ENCODE measurements around the gene MTA3. TPM values are rescaled to one million over a fixed set of nuclear protein-coding genes. Genes with fewer than 3 reads are reported as not detected.

The MTA3 gene
- total RNA-seq, 6 donors from 2014 or later = 18.2 to 59.7 (median 27.0) TPM

DNA sequence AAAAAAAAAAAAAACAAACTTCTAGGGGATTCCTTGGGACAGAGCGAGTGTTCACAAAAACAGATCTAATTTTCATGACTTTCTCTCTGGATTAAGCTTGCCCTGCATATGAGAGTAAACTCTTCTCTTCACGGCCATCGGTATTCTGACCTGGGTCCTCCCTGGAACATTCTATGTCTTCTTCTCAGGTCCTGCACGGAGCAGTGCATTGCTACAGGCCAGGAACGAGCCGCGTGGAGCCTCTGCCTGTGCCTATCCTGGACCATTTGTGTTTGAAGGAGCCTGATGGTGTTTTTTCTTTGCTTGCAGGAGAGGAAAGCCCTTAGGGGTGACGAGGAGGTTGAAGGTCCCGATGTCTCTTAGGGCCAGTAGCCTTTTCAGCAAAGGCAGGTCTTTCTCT, 197.3 kb downstream of the MTA3 start:
- Histone ChIP-seq H3K36me3 (peaks cover 0 to 4% (median 0%) of the 10 kb centered on the region in 4 donors), H3K27me3 (no peaks in the 10 kb centered on the region), H3K9me3 (no peaks in the 10 kb centered on the region), H3K4me1 (peaks cover 0 to under 1% (median 0%) of the 10 kb centered on the region in 4 donors), H3K4me3 (no peak overlapping the region), H3K27ac (no peak overlapping the region)
- ATAC-seq (ENCODE audit: low FRiP score in 2 of 2) (no peak), DNase-seq (no peak)
- TF ChIP-seq EP300 (IDR thresholded peaks at IDR 0.05) = no peak
- TF ChIP-seq, protein P1, sequence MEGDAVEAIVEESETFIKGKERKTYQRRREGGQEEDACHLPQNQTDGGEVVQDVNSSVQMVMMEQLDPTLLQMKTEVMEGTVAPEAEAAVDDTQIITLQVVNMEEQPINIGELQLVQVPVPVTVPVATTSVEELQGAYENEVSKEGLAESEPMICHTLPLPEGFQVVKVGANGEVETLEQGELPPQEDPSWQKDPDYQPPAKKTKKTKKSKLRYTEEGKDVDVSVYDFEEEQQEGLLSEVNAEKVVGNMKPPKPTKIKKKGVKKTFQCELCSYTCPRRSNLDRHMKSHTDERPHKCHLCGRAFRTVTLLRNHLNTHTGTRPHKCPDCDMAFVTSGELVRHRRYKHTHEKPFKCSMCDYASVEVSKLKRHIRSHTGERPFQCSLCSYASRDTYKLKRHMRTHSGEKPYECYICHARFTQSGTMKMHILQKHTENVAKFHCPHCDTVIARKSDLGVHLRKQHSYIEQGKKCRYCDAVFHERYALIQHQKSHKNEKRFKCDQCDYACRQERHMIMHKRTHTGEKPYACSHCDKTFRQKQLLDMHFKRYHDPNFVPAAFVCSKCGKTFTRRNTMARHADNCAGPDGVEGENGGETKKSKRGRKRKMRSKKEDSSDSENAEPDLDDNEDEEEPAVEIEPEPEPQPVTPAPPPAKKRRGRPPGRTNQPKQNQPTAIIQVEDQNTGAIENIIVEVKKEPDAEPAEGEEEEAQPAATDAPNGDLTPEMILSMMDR (IDR thresholded peaks at IDR 0.05) = no peak
- TF ChIP-seq POLR2A (IDR thresholded peaks at IDR 0.05) = no peak
- WGBS, 2 donors = 95 to 96% methylated on average over 9 of the region's 9 CpGs

DNA sequence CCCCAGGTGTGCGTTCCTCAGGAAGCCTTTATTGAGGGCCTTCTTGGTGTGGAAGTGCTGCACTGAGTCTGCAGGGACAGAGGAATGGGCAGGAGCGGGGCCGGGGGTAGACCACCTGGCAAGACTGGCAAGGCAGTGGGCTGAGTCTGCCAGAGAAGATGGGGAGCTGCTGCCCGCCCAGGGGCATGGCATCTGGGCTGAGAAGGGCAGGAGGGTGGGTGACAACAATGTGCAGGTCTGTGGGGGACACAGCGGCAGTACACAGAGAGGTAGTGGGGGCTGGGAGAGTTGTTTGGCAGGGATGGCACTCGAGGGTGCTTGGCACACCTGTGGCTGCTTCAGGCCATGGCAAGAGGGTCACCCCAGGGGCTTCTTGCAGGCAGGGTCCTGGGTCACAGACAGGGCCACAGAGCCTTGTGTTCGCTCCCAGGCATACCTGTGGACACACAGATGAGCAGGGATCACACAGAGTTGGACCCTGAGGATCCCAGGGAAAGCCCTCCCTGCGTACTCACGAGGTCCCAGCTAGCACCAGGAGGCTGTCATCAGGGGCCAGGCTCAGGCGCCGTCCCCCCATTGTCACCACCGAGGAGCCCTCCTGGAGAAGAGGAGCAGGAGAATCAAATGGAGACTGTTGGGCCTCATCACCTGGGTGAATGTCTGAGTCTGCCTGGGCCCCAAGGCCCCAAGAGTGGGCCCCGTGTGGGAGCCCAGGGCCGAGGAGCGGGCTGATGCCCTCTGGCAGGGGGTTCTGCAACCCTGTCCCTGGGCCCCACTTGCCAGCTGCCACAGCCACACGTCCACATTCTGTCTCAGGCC, 198.9 kb downstream of the MTA3 start:
- Histone ChIP-seq H3K27me3 (no peaks in the 10 kb centered on the region), H3K4me3 (no peak overlapping the region), H3K4me1 (peaks cover 0 to 4% (median 0%) of the 10 kb centered on the region in 4 donors), H3K9me3 (no peaks in the 10 kb centered on the region), H3K27ac (no peak overlapping the region), H3K36me3 (peaks cover 0 to 4% (median 0%) of the 10 kb centered on the region in 4 donors)
- ATAC-seq (ENCODE audit: low FRiP score in 2 of 2) (no peak), DNase-seq (no peak)
- 87 to 91% methylated on average over 7 to 14 of the region's 16 CpGs for WGBS, 2 donors
- no peak for TF ChIP-seq EP300 (IDR thresholded peaks at IDR 0.05)
- no peak for TF ChIP-seq POLR2AphosphoS5 (IDR thresholded peaks at IDR 0.05)
- TF ChIP-seq, protein P1 (IDR thresholded peaks at IDR 0.05) = no peak
- TF ChIP-seq POLR2A (IDR thresholded peaks at IDR 0.05) = no peak

DNA sequence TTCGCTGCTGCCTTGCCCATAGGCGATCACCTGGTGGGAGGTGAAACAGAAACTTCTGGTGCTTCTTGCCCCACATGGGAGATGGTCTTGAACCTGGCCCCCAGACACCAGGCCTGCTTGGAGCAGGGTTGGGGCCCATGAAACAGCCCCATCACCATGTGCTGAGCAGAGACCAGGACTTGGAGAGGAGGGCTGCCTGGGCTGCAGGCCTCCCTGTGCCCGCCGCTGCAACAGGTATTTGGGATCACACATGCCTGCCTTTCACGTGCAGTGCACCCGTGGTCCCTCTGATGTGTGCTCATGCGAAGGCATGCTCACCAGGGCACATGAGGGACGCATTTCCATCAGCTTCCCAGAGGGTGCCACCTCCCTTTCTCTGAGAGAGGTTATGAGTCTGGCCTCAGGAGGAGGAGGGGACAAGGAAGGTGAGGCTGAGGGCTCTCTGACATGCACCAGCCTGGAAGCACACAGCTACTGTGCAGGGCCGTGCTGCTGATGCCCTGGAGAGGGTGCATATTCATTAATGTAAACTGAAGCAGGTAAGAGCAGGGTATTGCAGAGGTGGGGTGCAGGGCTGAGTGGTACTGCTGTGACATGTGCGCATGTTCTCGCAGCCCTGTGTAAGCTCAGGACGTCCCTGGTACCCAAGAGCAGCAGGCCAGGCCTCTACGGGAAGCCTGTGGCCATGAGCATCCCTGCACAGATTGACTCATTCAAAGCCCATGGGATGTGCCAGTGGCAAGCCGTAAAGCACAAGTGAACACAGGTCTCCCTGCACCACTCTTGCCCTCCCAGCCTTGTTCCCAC, 199.7 kb downstream of the MTA3 start:
- DNase-seq (no peak), ATAC-seq (ENCODE audit: low FRiP score in 2 of 2) (no peak)
- no peaks in the 10 kb centered on the region for H3K9me3 ChIP-seq
- TF ChIP-seq POLR2AphosphoS5 (IDR thresholded peaks at IDR 0.05) (no peak), EP300 (IDR thresholded peaks at IDR 0.05) (no peak), POLR2A (IDR thresholded peaks at IDR 0.05) (no peak)
- TF ChIP-seq, protein P1 (IDR thresholded peaks at IDR 0.05) = no peak
- H3K4me3 ChIP-seq = no peak overlapping the region
- no peak overlapping the region for H3K27ac ChIP-seq
- peaks cover 0 to 4% (median 0%) of the 10 kb centered on the region in 4 donors for H3K4me1 ChIP-seq
- H3K36me3 ChIP-seq = peaks cover 0 to under 1% (median 0%) of the 10 kb centered on the region in 4 donors
- no peaks in the 10 kb centered on the region for H3K27me3 ChIP-seq
- WGBS, 2 donors = 83 to 93% methylated on average over 10 to 14 of the region's 14 CpGs

DNA sequence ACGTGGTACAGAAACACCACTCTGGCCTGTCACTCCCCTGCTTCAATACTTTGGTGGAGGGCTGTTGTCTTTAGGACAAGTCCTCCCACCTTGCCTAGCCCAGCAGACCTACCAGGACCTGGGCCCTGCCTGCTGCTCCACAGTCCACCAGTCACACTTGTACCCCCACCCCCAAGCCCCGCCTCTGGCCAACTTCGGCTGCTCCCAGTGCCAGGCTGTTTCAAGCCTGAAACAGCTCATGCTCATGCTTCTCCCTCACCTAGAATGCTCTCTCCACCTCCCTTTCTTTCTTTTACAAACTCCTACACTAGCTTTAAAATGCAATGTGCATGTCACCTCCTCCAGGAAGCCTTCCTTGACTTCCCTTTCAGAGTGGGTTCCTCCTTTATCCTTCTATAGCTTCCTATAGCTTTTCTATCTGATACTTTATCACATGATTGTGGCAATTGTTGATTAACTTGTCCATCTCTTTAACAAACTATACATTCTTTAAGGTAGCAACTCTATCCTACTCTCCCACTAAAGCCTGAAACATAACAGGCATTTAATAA, 200.3 kb downstream of the MTA3 start:
- 65 to 89% methylated on average over 3 of the region's 3 CpGs for WGBS, 2 donors

More for the DNA sequence above, 200.3 kb downstream of the MTA3 start:
- no peaks in the 10 kb centered on the region for H3K36me3 ChIP-seq
- no peaks in the 10 kb centered on the region for H3K27me3 ChIP-seq
- no peak overlapping the region for H3K4me3 ChIP-seq
- no peak for DNase-seq
- peaks cover 0 to 4% (median 0%) of the 10 kb centered on the region in 4 donors for H3K4me1 ChIP-seq
- TF ChIP-seq EP300 (IDR thresholded peaks at IDR 0.05) (no peak), POLR2A (IDR thresholded peaks at IDR 0.05) (no peak), POLR2AphosphoS5 (IDR thresholded peaks at IDR 0.05) (no peak)
- TF ChIP-seq, protein P1 (IDR thresholded peaks at IDR 0.05) = no peak
- H3K27ac ChIP-seq = no peak overlapping the region
- no peak for ATAC-seq (ENCODE audit: low FRiP score in 2 of 2)
- H3K9me3 ChIP-seq = no peaks in the 10 kb centered on the region

All from upper lobe of left lung (tissue), 6 donors.